ENCODE results near the gene NCEH1. TPM values are rescaled to one million over a fixed set of nuclear protein-coding genes. Genes with fewer than 3 reads are reported as not detected.

NCEH1 gene
- total RNA-seq, 2 donors from 2014 or later = 9.1 to 12.7 TPM

- no peak for DNase-seq (ENCODE audit: low spot score)
- Histone ChIP-seq H3K4me3 (no peak overlapping the region), H3K36me3 (no peaks in the 10 kb centered on the region), H3K4me1 (replicated peaks) (peaks cover 11% of the 10 kb centered on the region), H3K27me3 (replicated peaks; ENCODE audit: insufficient read depth) (no peaks in the 10 kb centered on the region), H3K27ac (no peak overlapping the region), H3K9me3 (no peaks in the 10 kb centered on the region)
- intact Hi-C loops (cut with DNase I) = no loop called here
- 98% methylated on average over 6 of the region's 6 CpGs for WGBS
- TF ChIP-seq POLR2A (IDR thresholded peaks at IDR 0.05) (no peak), POLR2AphosphoS5 (IDR thresholded peaks at IDR 0.05) (no peak)
- TF ChIP-seq, protein P1, sequence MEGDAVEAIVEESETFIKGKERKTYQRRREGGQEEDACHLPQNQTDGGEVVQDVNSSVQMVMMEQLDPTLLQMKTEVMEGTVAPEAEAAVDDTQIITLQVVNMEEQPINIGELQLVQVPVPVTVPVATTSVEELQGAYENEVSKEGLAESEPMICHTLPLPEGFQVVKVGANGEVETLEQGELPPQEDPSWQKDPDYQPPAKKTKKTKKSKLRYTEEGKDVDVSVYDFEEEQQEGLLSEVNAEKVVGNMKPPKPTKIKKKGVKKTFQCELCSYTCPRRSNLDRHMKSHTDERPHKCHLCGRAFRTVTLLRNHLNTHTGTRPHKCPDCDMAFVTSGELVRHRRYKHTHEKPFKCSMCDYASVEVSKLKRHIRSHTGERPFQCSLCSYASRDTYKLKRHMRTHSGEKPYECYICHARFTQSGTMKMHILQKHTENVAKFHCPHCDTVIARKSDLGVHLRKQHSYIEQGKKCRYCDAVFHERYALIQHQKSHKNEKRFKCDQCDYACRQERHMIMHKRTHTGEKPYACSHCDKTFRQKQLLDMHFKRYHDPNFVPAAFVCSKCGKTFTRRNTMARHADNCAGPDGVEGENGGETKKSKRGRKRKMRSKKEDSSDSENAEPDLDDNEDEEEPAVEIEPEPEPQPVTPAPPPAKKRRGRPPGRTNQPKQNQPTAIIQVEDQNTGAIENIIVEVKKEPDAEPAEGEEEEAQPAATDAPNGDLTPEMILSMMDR (IDR thresholded peaks at IDR 0.05) = no peak
These were observed 97.8 kb downstream of the NCEH1 start for GRCh38 chr3:172612871-172613678.

DNA sequence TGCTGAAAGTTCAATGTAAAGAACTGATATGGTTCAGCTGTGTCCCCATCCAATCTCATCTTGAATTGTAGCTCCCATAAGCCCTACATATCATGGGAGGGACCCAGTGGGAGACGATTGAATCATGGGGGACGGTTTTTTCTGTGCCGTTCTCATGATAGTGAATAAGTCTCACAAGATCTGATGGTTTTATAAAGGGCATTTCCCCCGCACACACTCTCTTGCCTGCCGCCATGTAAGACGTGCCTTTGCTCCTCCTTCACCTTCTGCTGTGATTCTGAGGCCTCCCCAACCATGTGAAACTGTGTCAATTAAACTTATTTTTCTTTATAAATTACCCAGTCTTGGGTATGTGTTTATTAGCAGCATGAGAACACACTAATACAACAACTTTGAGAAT, 101.1 kb downstream of the NCEH1 start:
- DNase-seq (ENCODE audit: low spot score) = no peak
- peaks cover 8% of the 10 kb centered on the region for H3K4me1 ChIP-seq (replicated peaks)
- TF ChIP-seq POLR2AphosphoS5 (IDR thresholded peaks at IDR 0.05) = no peak
- no peak for TF ChIP-seq POLR2A (IDR thresholded peaks at IDR 0.05)
- TF ChIP-seq, protein P1 (IDR thresholded peaks at IDR 0.05) = no peak
- 97% methylated on average over 6 of the region's 6 CpGs for WGBS
- no peak overlapping the region for H3K4me3 ChIP-seq
- H3K27me3 ChIP-seq (replicated peaks; ENCODE audit: insufficient read depth) = no peaks in the 10 kb centered on the region
- intact Hi-C loops (cut with DNase I) = no loop called here
- H3K27ac ChIP-seq = peak overlapping the region; percentile 66 to 84
- no peaks in the 10 kb centered on the region for H3K36me3 ChIP-seq
- no peaks in the 10 kb centered on the region for H3K9me3 ChIP-seq

DNA sequence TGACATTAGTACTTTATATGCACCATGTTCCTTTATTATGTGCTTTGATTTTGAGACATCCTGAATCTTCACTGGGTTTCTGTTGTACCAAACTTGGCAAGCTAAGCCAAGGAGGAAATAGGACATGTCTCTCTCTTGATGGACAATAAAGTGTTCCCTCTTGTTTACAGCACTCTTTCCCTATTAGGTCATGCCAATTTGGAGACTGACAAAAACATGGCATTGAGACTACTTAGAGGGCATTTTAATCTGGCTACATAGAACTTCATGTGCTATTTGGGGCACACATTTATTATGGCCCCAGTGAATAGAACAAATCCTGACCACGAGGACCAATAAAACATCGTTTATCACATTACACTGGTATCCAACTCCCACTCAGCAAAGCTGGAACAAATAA, 102.3 kb downstream of the NCEH1 start:
- 10% methylated on average over 2 of the region's 2 CpGs for WGBS
- intact Hi-C loops (cut with DNase I) = no loop called here
- H3K4me3 ChIP-seq = no peak overlapping the region
- peak overlapping the region; percentile 66 to 84 for H3K27ac ChIP-seq
- peak; percentile 68 for DNase-seq (ENCODE audit: low spot score)
- no peaks in the 10 kb centered on the region for H3K27me3 ChIP-seq (replicated peaks; ENCODE audit: insufficient read depth)
- H3K9me3 ChIP-seq = no peaks in the 10 kb centered on the region
- H3K4me1 ChIP-seq (replicated peaks) = peaks cover 8% of the 10 kb centered on the region
- TF ChIP-seq, protein P1 (IDR thresholded peaks at IDR 0.05) = no peak
- TF ChIP-seq POLR2AphosphoS5 (IDR thresholded peaks at IDR 0.05) = peak; percentile 96
- H3K36me3 ChIP-seq = no peaks in the 10 kb centered on the region

- Histone ChIP-seq H3K36me3 (no peaks in the 10 kb centered on the region), H3K9me3 (no peaks in the 10 kb centered on the region), H3K4me3 (no peak overlapping the region), H3K27me3 (replicated peaks; ENCODE audit: insufficient read depth) (no peaks in the 10 kb centered on the region), H3K4me1 (replicated peaks) (peaks cover 8% of the 10 kb centered on the region), H3K27ac (peak overlapping the region; percentile 66 to 84)
- intact Hi-C loops (cut with DNase I) = no loop called here
- peak; percentile 67 for TF ChIP-seq POLR2AphosphoS5 (IDR thresholded peaks at IDR 0.05)
- no peak for TF ChIP-seq POLR2A (IDR thresholded peaks at IDR 0.05)
- 28% methylated on average over 2 of the region's 2 CpGs for WGBS
- DNase-seq (ENCODE audit: low spot score) = peak; percentile 73
These were observed 103.4 kb downstream of the NCEH1 start for GRCh38 chr3:172607305-172608121.

- Histone ChIP-seq H3K36me3 (no peaks in the 10 kb centered on the region), H3K9me3 (no peaks in the 10 kb centered on the region), H3K27me3 (replicated peaks; ENCODE audit: insufficient read depth) (no peaks in the 10 kb centered on the region), H3K27ac (peak overlapping the region in 1 of 2 donors; percentile 84), H3K4me1 (replicated peaks) (peaks cover 8% of the 10 kb centered on the region), H3K4me3 (no peak overlapping the region)
- intact Hi-C loops (cut with DNase I) = no loop called here
- no peak for TF ChIP-seq POLR2AphosphoS5 (IDR thresholded peaks at IDR 0.05)
- no peak for DNase-seq (ENCODE audit: low spot score)
- 93% methylated on average over 5 of the region's 5 CpGs for WGBS
These were observed 104.8 kb downstream of the NCEH1 start for GRCh38 chr3:172606021-172606420.

All from prostate gland (tissue), 2 donors.